Neural progenitor cell (in vitro differentiated cells): ENCODE measurements around the gene GLCCI1.

ENCODE experiments used
- CTCF ChIP-seq: fragments of 200-600 bp; sonication (generic); IDR thresholded peaks from 2 replicates; pipeline ENCODE4 v1.5.1; 2017; ENCODE audit warnings: antibody characterized with exemption, mild to moderate bottlenecking
- EZH2 ChIP-seq: fragments of 200-600 bp; sonication (generic); IDR thresholded peaks from 2 replicates; pipeline ENCODE4 v1.6.1; 2017; ENCODE audit warnings: antibody characterized with exemption, mild to moderate bottlenecking, moderate library complexity

GRCh38 chr7:7992506-7992905 lies 23.9 kb downstream of the GLCCI1 start:
- TF ChIP-seq CTCF (no peak), EZH2 (no peak)
